NCI-H2196 treated with DMSO at 0.1 percent for 48 hours (cell line): ENCODE measurements around the gene ITGAX.
"Not testable (repeated sequence)": the region's sequence is repeated elsewhere in the genome, so short reads cannot be mapped to it uniquely, and the experiment has no call there.

Source experiments
- DNase-seq: peaks from one replicate; lab custom pipeline; 2025; ENCODE audit not compliant: unreplicated experiment; lab: John Stamatoyannopoulos, UW

Gene ITGAX

GRCh38 chr16:31354394-31355291 is at the start of gene ITGAX:
Gene ITGAX (plus strand): TSS chr16:31355176. CDS start chr16:31355255, 79 bp downstream.
- no peak for DNase-seq

GRCh38 chr16:31305219-31305618 is 49.8 kb upstream of the ITGAX start:
- no peak for DNase-seq

- not testable (repeated sequence) for DNase-seq
Observed at GRCh38 chr16:31308381-31308780, 46.6 kb upstream of the ITGAX start.

GRCh38 chr16:31322500-31322899 is 32.5 kb upstream of the ITGAX start:
- DNase-seq, result no peak

GRCh38 chr16:31323959-31324629 is 30.9 kb upstream of the ITGAX start:
- no peak for DNase-seq

GRCh38 chr16:31325171-31325570 is 29.8 kb upstream of the ITGAX start:
- DNase-seq, result no peak

GRCh38 chr16:31327646-31328225 is 27.2 kb upstream of the ITGAX start:
- no peak for DNase-seq

GRCh38 chr16:31328322-31329052 is 26.5 kb upstream of the ITGAX start:
- DNase-seq, result no peak

- DNase-seq, result no peak
Observed at GRCh38 chr16:31329671-31330552, 25.1 kb upstream of the ITGAX start.

GRCh38 chr16:31330553-31330890 is 24.5 kb upstream of the ITGAX start:
- no peak for DNase-seq

GRCh38 chr16:31331141-31331764 is 23.7 kb upstream of the ITGAX start:
- DNase-seq, result no peak

GRCh38 chr16:31331807-31332301 is 23.1 kb upstream of the ITGAX start:
- no peak for DNase-seq

- DNase-seq, result no peak
Observed at GRCh38 chr16:31332544-31332943, 22.4 kb upstream of the ITGAX start.

- no peak for DNase-seq
Observed at GRCh38 chr16:31333686-31334649, 21.0 kb upstream of the ITGAX start.

GRCh38 chr16:31334934-31335333 is 20.0 kb upstream of the ITGAX start:
- DNase-seq, result no peak

- DNase-seq, result no peak
Observed at GRCh38 chr16:31335431-31335830, 19.5 kb upstream of the ITGAX start.

- DNase-seq, result not testable (repeated sequence)
Observed at GRCh38 chr16:31338166-31338685, 16.8 kb upstream of the ITGAX start.

GRCh38 chr16:31344712-31345111 is 10.3 kb upstream of the ITGAX start:
- no peak for DNase-seq
